Activated CD8-positive, alpha-beta memory T cell treated with anti-CD3 and anti-CD28 coated beads, Interleukin-2, amount 50 U/mL, for 24 hours (primary cell): Measurements from ENCODE around the gene TEAD1.

Experiments
- DNase-seq: peaks from one replicate; pipeline ENCODE4 v3.0.0-alpha.2; 2020; ENCODE audit errors: extremely low read depth

TEAD1 gene

GRCh38 chr11:12834166-12834565 lies 159.9 kb downstream of the TEAD1 start:
- no peak for DNase-seq

GRCh38 chr11:12834630-12835029 lies 160.4 kb downstream of the TEAD1 start:
- DNase-seq: no peak

- DNase-seq: no peak
Measured at GRCh38 chr11:12835286-12835685, 161.1 kb downstream of the TEAD1 start.

- no peak for DNase-seq
Measured at GRCh38 chr11:12838463-12839123, 164.4 kb downstream of the TEAD1 start.

- DNase-seq: no peak
Measured at GRCh38 chr11:12840871-12841660, 166.8 kb downstream of the TEAD1 start.

- no peak for DNase-seq
Measured at GRCh38 chr11:12841946-12842630, 167.9 kb downstream of the TEAD1 start.

GRCh38 chr11:12842933-12843636 lies 168.9 kb downstream of the TEAD1 start:
- DNase-seq: no peak

- no peak for DNase-seq
Measured at GRCh38 chr11:12845163-12845562, 170.9 kb downstream of the TEAD1 start.

GRCh38 chr11:12845739-12846358 lies 171.6 kb downstream of the TEAD1 start:
- no peak for DNase-seq

- no peak for DNase-seq
Measured at GRCh38 chr11:12846786-12847615, 172.8 kb downstream of the TEAD1 start.

- no peak for DNase-seq
Measured at GRCh38 chr11:12848413-12848812, 174.2 kb downstream of the TEAD1 start.

- DNase-seq: no peak
Measured at GRCh38 chr11:12853325-12853651, 179.1 kb downstream of the TEAD1 start.

GRCh38 chr11:12853652-12854296 lies 179.6 kb downstream of the TEAD1 start:
- DNase-seq: no peak

- DNase-seq: no peak
Measured at GRCh38 chr11:12854297-12854661, 180.1 kb downstream of the TEAD1 start.

GRCh38 chr11:12854829-12855228 lies 180.6 kb downstream of the TEAD1 start:
- no peak for DNase-seq

- no peak for DNase-seq
Measured at GRCh38 chr11:12856338-12856737, 182.1 kb downstream of the TEAD1 start.

GRCh38 chr11:12857572-12857971 lies 183.4 kb downstream of the TEAD1 start:
- DNase-seq: no peak

GRCh38 chr11:12859872-12860657 lies 185.8 kb downstream of the TEAD1 start:
- DNase-seq: no peak

- no peak for DNase-seq
Measured at GRCh38 chr11:12860827-12861226, 186.6 kb downstream of the TEAD1 start.
